NCI-H2029 (cell line): ENCODE measurements around the gene CDH13.

ENCODE experiments used
- DNase-seq: peaks from one replicate; lab custom pipeline; 2025; lab: John Stamatoyannopoulos, UW

CDH13 gene

DNA sequence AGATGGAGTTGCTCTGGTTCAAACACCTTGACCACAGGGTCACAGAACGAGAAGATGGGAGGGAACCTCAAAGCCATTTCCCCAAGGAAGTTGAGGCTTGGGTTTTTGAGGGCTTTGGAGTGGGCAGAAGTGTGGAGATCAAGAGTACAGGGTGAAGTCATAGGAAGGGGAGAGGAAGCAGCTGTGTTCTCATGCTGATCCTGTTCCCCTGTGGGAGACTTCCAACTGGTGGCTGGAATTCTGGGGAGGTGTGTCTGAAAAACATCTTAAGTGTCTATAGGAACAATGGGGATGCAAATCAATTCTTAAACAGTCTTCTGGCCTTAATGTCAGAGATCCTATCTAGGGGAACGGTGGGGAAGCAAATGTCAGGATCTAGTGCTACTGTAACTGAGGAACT, 1142.2 kb downstream of the CDH13 start:
- no peak for DNase-seq

- DNase-seq = no peak
These were observed 1142.7 kb downstream of the CDH13 start for GRCh38 chr16:83769397-83770008.

GRCh38 chr16:83771306-83771942, 1144.7 kb downstream of the CDH13 start:
- peak; percentile 25 for DNase-seq

DNA sequence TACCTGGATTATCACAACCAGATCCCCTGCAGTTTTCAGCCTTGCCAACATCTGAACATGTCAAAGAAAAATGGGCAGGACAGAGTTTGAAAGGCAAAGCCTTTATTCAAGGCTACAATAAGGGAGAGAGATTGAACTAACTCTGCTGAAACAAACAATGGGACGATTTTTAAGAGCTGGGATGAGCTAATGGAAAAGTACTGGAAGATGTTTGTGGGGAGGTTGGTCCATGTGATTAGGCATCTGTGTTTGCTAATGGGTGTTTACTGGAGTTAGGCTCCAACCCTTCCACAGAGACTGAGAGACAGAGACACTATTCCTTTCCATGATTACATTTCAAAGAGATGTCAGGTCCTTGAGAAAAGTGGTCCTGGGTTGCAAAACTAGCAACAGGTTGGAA, 1146.0 kb downstream of the CDH13 start:
- no peak for DNase-seq

- DNase-seq = no peak
These were observed 1147.3 kb downstream of the CDH13 start for GRCh38 chr16:83774066-83774465.

DNA sequence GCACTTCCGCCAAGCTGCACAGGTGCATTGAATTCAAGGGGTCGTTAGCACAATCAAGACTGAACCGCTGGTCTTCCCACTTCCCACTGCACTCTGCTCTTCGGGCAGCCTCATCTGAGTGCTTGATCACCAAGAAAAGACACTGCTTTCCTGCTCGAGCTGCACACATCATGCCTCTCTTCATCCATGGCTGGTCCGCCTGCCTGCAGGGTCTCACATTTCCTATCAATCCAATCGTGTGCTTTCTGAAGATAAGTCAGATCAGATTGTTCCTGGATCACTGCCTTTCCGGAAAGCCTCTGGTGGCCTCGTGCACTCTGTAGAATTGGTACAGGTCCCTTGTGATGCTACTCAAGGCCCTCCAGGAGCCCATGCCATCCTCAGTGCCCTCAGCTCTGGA, 1150.2 kb downstream of the CDH13 start:
- no peak for DNase-seq

DNA sequence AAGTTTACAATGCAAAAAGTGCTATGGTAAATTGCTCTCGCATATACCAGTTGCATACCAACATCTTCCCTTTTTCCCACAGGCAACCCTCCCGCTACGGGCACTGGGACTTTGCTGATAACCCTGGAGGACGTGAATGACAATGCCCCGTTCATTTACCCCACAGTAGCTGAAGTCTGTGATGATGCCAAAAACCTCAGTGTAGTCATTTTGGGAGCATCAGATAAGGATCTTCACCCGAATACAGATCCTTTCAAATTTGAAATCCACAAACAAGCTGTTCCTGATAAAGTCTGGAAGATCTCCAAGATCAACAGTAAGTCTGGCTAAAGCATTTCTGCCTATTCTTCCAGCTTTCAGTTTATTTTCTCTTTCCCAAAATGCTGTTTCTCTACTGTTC, 1153.1 kb downstream of the CDH13 start:
- DNase-seq = no peak

DNA sequence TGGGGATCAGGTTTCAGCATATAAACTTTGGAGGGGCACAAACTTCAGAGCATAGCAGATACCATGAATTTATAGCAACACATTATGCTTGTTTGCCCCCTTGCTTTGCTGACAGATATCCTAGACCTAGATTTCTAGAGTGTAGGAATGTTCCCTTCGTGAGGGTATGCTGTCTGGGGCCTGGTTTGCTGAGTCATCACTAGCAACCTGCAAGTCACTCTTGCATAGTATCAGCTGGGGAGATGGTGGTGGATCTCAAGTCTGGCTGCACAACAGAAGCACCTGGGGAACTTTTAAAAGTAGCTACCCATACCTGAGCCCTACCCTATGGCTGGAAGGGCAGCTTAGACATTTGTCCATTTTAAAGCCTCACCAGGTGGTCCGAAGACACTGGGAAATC, 1158.7 kb downstream of the CDH13 start:
- no peak for DNase-seq

DNA sequence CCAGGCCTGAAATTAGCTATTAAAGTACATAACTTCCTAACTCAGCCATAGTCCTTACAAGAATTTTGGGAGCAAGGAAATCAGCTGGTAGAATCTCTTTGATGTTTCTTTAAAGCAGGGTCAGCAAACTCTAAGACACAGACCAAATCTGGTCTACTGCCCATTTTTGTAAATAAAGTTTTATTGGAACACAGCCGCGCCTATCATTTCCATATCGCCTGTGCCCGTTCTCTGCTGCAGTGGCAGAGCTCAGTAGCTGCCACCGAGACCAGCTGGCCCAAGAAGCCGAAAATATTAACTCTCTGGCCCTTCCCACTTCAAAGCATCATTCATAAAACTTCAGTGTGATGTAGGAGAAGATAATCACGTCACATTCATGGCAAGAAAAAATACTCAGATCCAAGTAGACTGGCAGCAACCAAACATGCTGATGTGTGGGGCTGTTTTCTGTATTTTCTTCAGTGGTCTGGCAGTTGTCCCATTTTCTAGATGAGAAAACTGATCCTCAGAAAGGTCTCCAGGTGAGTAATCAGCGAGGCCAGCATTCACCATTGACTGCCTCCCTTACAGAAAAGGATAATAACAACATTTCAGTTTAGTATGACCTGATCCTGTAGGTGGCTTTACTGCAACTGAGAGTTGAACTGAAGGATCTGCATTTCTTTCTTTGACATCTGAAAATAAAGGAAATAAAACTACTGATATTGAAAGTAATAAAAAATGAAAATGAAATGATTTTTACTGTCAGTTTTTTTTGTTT, 1163.1 kb downstream of the CDH13 start:
- no peak for DNase-seq

- no peak for DNase-seq
These were observed 1165.1 kb downstream of the CDH13 start for GRCh38 chr16:83791916-83792315.

- DNase-seq = no peak
These were observed 1165.6 kb downstream of the CDH13 start for GRCh38 chr16:83792391-83792790.

DNA sequence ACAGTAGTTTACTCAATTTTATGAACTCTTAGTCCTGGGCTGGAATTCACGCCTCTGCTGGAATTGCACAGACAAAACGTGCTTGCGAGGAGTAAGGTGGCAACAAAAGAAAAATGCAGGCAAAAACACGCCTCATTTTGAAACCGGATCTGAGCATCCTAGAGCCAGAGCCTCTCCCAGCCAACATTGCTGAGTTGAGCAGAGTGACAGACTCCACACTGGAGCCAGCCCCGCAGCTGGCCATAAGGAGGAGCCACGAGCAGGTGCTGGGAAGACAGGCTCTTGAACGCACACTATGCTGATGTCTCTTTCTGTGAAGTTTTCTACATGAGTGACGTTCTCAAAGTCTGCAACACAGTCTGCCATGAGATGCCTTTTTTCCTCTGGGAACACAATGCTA, 1166.4 kb downstream of the CDH13 start:
- peak; percentile 59 for DNase-seq

GRCh38 chr16:83794860-83795554, 1168.2 kb downstream of the CDH13 start:
- no peak for DNase-seq

DNA sequence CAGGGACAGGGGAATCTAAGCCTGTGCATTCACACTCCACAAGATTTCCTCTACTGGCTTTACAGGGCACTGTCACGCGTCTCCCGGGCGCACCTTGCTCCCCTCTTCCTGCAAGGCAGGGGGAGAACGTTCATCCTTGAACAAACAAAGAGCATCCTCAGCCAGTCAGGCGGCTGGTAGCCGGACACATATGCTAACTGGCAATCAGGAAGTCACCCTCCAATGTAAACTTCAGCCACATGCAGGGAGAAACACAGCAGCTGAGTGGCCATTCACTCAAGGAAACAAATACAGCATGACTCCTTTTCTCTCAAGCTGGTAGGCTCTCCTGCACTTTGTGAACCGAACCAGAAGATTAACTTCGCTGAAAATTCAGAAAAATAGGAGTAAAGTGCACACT, 1170.2 kb downstream of the CDH13 start:
- DNase-seq = peak; percentile 39

GRCh38 chr16:83799336-83799735, 1172.6 kb downstream of the CDH13 start:
- DNase-seq = no peak

GRCh38 chr16:83802135-83802534, 1175.4 kb downstream of the CDH13 start:
- no peak for DNase-seq

DNA sequence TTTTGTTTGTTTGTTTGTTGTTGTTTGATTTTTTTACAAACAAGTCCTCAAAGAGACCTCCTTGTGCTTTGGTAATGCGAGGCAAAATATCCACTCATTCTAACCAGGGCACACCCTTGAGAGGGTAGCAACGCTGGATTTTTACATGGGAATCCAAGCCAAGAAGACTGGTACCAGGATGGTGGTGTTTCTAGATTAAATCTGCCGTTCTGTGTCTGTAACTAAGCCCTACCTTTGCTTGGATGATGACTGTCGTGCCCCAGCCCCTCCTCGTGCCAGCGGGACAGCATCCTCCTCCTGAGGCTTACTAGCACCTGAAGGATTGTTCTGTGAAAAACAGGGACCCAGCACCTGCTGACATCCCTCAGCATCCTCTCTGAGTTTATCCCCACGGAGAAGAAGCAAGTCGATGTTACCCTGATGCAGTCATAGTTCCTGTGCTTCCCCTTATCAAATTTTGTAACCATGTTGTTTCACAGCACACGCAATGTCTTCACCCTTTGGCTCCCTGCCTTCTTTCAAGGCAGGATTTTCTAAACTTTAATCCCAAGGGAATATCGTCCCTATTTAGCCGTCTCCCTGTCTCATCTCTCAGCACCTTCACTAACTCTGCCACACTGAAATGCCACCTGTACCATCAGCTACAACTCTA, 1175.9 kb downstream of the CDH13 start:
- DNase-seq = no peak

GRCh38 chr16:83803811-83804210, 1177.0 kb downstream of the CDH13 start:
- no peak for DNase-seq

GRCh38 chr16:83804366-83804765, 1177.6 kb downstream of the CDH13 start:
- DNase-seq = no peak

GRCh38 chr16:83806036-83806435, 1179.3 kb downstream of the CDH13 start:
- DNase-seq = no peak

- DNase-seq = no peak
These were observed 1180.0 kb downstream of the CDH13 start for GRCh38 chr16:83806731-83807130.

- DNase-seq = no peak
These were observed 1180.5 kb downstream of the CDH13 start for GRCh38 chr16:83807327-83807709.
